HG02571 (cell line): Measurements from ENCODE around the gene UGT2B7.

Experiments used
- ATAC-seq: cut with Tn5 transposase; IDR thresholded peaks from one replicate; pipeline ENCODE4 v1.9.1; 2021; ENCODE audit warnings: mild to moderate bottlenecking, moderate library complexity; ENCODE audit not compliant: unreplicated experiment

Gene UGT2B7

DNA sequence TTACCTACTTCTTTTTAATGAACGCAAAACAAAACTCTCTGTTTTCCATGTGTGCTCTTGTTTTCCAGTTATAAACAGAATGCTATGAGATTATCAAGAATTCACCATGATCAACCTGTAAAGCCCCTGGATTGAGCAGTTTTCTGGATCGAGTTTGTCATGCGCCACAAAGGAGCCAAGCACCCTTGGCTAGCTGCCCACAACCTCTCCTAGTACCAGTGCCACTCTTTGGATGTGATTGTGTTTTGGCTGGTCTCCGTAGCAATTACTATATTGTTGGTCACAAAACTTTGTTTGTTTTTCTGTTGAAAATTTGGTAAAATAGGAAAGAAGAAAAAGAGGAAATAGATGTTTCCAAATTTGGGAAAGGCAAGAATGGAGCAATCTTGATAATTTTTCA is 51.1 kb downstream of the UGT2B7 start:
- ATAC-seq: no peak

DNA sequence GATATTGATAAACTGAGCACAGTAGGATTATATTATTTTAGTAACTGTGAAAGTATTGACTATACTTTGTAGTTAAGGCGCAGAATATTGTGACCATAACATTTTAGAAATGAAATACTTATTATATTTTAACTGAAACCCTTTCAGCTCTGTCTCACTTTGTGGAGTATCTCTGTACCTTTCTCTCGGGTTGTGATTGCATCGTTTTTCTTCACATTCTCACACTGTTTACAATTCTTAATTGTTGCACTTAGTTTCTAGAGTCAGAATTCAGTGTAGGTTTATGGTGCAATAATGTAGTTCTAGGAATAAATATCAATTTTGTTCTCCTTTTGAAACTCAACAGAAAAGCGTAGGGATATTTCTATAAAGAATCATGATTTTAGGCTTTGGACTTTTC is 57.7 kb downstream of the UGT2B7 start:
- no peak for ATAC-seq

DNA sequence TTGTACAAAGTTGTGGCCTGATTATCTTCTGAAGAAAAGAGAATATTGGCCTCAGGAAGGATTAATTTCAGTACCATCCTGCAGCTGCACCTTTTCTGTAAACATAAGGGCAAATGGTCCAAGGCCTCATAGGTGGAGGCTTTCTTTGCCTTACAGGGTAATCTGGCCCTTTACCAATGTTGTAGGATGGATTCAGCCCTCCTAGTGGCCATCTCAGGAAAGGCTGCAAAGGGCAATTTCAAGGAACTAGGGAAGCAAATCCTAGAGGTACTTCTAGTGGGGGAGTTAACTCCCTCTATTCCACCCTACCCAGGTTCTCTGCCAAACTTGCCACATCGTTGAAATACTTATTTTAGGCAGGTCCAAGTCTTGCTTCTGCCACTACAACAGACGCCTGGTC is 60.6 kb downstream of the UGT2B7 start:
- ATAC-seq: no peak
